Subcutaneous adipose tissue (tissue), 4 donors: ENCODE measurements around the gene SNCA. TPM values are rescaled to one million over a fixed set of nuclear protein-coding genes. Genes with fewer than 3 reads are reported as not detected.

Experiments
- CTCF ChIP-seq: fragments of 450-650 bp; IDR thresholded peaks from one replicate; pipeline ENCODE4 v1.5.1; 2016; ENCODE audit warnings: low read depth, mild to moderate bottlenecking, control low read depth, antibody characterized with exemption, moderate library complexity
- total RNA-seq, 4 donors: library from RNA; depleted of rRNA; stranded (reverse); fragments of >200 nt; gene quantifications; one replicate each; pipeline ENCODE4 v1.1.0, GENCODE V29; 2016

The SNCA gene
- total RNA-seq, 4 donors from 2014 or later, result 4.7 to 26.2 (median 11.0) TPM

- TF ChIP-seq CTCF, result no peak
Observed at GRCh38 chr4:89863533-89863932, 26.6 kb upstream of the SNCA start.

- no peak for TF ChIP-seq CTCF
Observed at GRCh38 chr4:89860971-89861370, 24.0 kb upstream of the SNCA start.

- TF ChIP-seq CTCF, result no peak
Observed at GRCh38 chr4:89855236-89855635, 18.3 kb upstream of the SNCA start.

GRCh38 chr4:89847571-89848325 lies 10.8 kb upstream of the SNCA start:
- TF ChIP-seq CTCF, result no peak

- TF ChIP-seq CTCF, result no peak
Observed at GRCh38 chr4:89839558-89839957, 2.6 kb upstream of the SNCA start.

GRCh38 chr4:89837993-89838390 lies 1.0 kb upstream of the SNCA start:
- no peak for TF ChIP-seq CTCF

- TF ChIP-seq CTCF, result no peak
Observed at GRCh38 chr4:89837385-89837992, 528 bp upstream of the SNCA start.
